Tibial nerve (tissue), 4 donors: Measurements from ENCODE around the gene SUFU. TPM values are rescaled to one million over a fixed set of nuclear protein-coding genes. Genes with fewer than 3 reads are reported as not detected.

ENCODE experiments used
- DNase-seq, 2 donors: peaks; one replicate each; pipeline ENCODE4 v3.0.0-alpha.2; 2019; ENCODE audit warnings: low spot score in 2 of 2
- H3K27ac ChIP-seq, 4 donors: fragments of 200-600 bp; sonication (generic) in 3 of 4; one replicate each; pipeline ENCODE4 v1.5.1; 2017 to 2019; ENCODE audit warnings: mild to moderate bottlenecking in 1 of 4
- H3K27me3 ChIP-seq, 2 donors: fragments of 200-600 bp; sonication (generic) in 1 of 2; one replicate each; pipeline versions ENCODE4 v1.5.1 to v1.6.0; 2017 to 2019
- H3K36me3 ChIP-seq, 3 donors: fragments of 200-600 bp; sonication (generic); one replicate each; pipeline ENCODE4 v1.5.1; 2018 to 2019
- H3K4me1 ChIP-seq, 4 donors: fragments of 200-600 bp; sonication (generic) in 3 of 4; one replicate each; pipeline ENCODE4 v1.5.1; 2017 to 2019
- H3K4me3 ChIP-seq, 4 donors: fragments of 200-600 bp; sonication (generic) in 3 of 4; one replicate each; pipeline ENCODE4 v1.5.1; 2017 to 2019; ENCODE audit warnings: mild to moderate bottlenecking in 1 of 4, moderate library complexity in 1 of 4
- H3K9me3 ChIP-seq, 4 donors: fragments of 200-600 bp; sonication (generic) in 3 of 4; one replicate each; pipeline ENCODE4 v1.5.1; 2017 to 2019
- CTCF ChIP-seq, 5 experiments: fragments of 200-600 bp in 3 of 5; fragments of 450-650 bp in 2 of 5; sonication (generic) in 3 of 5; IDR thresholded peaks; one replicate each; pipeline ENCODE4 v1.5.1; 2016 to 2019; ENCODE audit warnings: antibody characterized with exemption in 5 of 5, mild to moderate bottlenecking in 3 of 5, moderate library complexity in 2 of 5
- EP300 ChIP-seq, 2 donors: sonication (generic); formaldehyde crosslinking; IDR thresholded peaks; one replicate each; pipeline ENCODE4 v1.6.1; 2017; ENCODE audit warnings: antibody characterized with exemption in 2 of 2, mild to moderate bottlenecking in 1 of 2
- POLR2A ChIP-seq, 2 donors: fragments of 450-650 bp; IDR thresholded peaks; one replicate each; pipeline ENCODE4 v1.6.1; 2017; ENCODE audit warnings: antibody characterized with exemption in 2 of 2, mild to moderate bottlenecking in 2 of 2, moderate library complexity in 2 of 2
- WGBS, 2 donors: methylation state at CpG; one replicate each; pipeline ENCODE4 v1.1.5; 2018; 5-methylcytosine and 5-hydroxymethylcytosine counted together
- total RNA-seq, 4 donors: library from RNA; depleted of rRNA; stranded (reverse); fragments of >200 nt; gene quantifications; one replicate each; pipeline ENCODE4 v1.1.0, GENCODE V29; 2016

SUFU gene
- total RNA-seq, 4 donors from 2014 or later = 9.8 to 17.1 (median 14.2) TPM

- no peak for DNase-seq
- Histone ChIP-seq H3K27ac (peak overlapping the region in 2 of 4 donors; percentile 1 to 68), H3K9me3 (no peaks in the 10 kb centered on the region), H3K4me1 (peaks cover 0 to 70% (median 21%) of the 10 kb centered on the region in 4 donors), H3K27me3 (no peaks in the 10 kb centered on the region), H3K36me3 (peaks cover 0 to 46% (median 0%) of the 10 kb centered on the region in 3 donors), H3K4me3 (no peak overlapping the region)
- no peak for TF ChIP-seq EP300 (IDR thresholded peaks at IDR 0.05)
- TF ChIP-seq POLR2A (IDR thresholded peaks at IDR 0.05) = no peak
- TF ChIP-seq CTCF (IDR thresholded peaks at IDR 0.05) = no peak
- 94 to 95% methylated on average over 4 of the region's 4 CpGs for WGBS, 2 donors
These were observed 92.1 kb downstream of the SUFU start for GRCh38 chr10:102595897-102596296.

- Histone ChIP-seq H3K4me1 (peaks cover 0 to 76% (median 21%) of the 10 kb centered on the region in 4 donors), H3K36me3 (peaks cover 0 to 52% (median 0%) of the 10 kb centered on the region in 3 donors), H3K4me3 (no peak overlapping the region), H3K9me3 (no peaks in the 10 kb centered on the region), H3K27ac (peak overlapping the region in 2 of 4 donors; percentile 1 to 68), H3K27me3 (no peaks in the 10 kb centered on the region)
- peak in 1 of 2 donors; percentile 47 for DNase-seq
- TF ChIP-seq POLR2A (IDR thresholded peaks at IDR 0.05) = no peak
- no peak for TF ChIP-seq EP300 (IDR thresholded peaks at IDR 0.05)
- TF ChIP-seq CTCF (IDR thresholded peaks at IDR 0.05) = peak; percentile 55 to 76 (median 69)
- 67 to 71% methylated on average over 3 of the region's 3 CpGs for WGBS, 2 donors
These were observed 92.8 kb downstream of the SUFU start for GRCh38 chr10:102596506-102596971.

GRCh38 chr10:102597131-102597991 is 93.6 kb downstream of the SUFU start:
- Histone ChIP-seq H3K27me3 (no peaks in the 10 kb centered on the region), H3K9me3 (no peaks in the 10 kb centered on the region), H3K36me3 (peaks cover 0 to 59% (median 0%) of the 10 kb centered on the region in 3 donors), H3K4me1 (peaks cover 0 to 77% (median 21%) of the 10 kb centered on the region in 4 donors), H3K27ac (peak overlapping the region in 3 of 4 donors; percentile 17 to 68 (median 50)), H3K4me3 (no peak overlapping the region)
- peak in 1 of 2 donors; percentile 28 for TF ChIP-seq EP300 (IDR thresholded peaks at IDR 0.05)
- no peak for TF ChIP-seq POLR2A (IDR thresholded peaks at IDR 0.05)
- WGBS, 2 donors = 45 to 61% methylated on average over 16 of the region's 16 CpGs
- DNase-seq = no peak

GRCh38 chr10:102598243-102598642 is 94.5 kb downstream of the SUFU start:
- no peaks in the 10 kb centered on the region for H3K9me3 ChIP-seq
- H3K27ac ChIP-seq = peak overlapping the region in 3 of 4 donors; percentile 17 to 68 (median 50)
- peaks cover 0 to 74% (median 18%) of the 10 kb centered on the region in 4 donors for H3K4me1 ChIP-seq
- WGBS, 2 donors = 70 to 77% methylated on average over 8 of the region's 8 CpGs
- H3K27me3 ChIP-seq = no peaks in the 10 kb centered on the region
- H3K4me3 ChIP-seq = no peak overlapping the region
- no peak for DNase-seq
- H3K36me3 ChIP-seq = peaks cover 0 to 66% (median 0%) of the 10 kb centered on the region in 3 donors
- TF ChIP-seq POLR2A (IDR thresholded peaks at IDR 0.05) (no peak), EP300 (IDR thresholded peaks at IDR 0.05) (no peak), CTCF (IDR thresholded peaks at IDR 0.05) (no peak)

- Histone ChIP-seq H3K9me3 (no peaks in the 10 kb centered on the region), H3K27me3 (no peaks in the 10 kb centered on the region), H3K36me3 (peaks cover 0 to 79% (median 0%) of the 10 kb centered on the region in 3 donors), H3K27ac (peak overlapping the region in 3 of 4 donors; percentile 37 to 74 (median 71)), H3K4me1 (peaks cover 0 to 80% (median 17%) of the 10 kb centered on the region in 4 donors), H3K4me3 (no peak overlapping the region)
- TF ChIP-seq EP300 (IDR thresholded peaks at IDR 0.05) = peak in 1 of 2 donors; percentile 6
- TF ChIP-seq CTCF (IDR thresholded peaks at IDR 0.05) = no peak
- DNase-seq = no peak
- WGBS, 2 donors = 32 to 40% methylated on average over 7 of the region's 7 CpGs
These were observed 96.0 kb downstream of the SUFU start for GRCh38 chr10:102599565-102600327.
